ENCODE results near the gene GPR35. TPM values are rescaled to one million over a fixed set of nuclear protein-coding genes. Genes with fewer than 3 reads are reported as not detected.

Gene GPR35
- total and polyA plus RNA-seq, 2 of the 13 experiments (the other 11 are each of a cell fraction or from before 2014, with no cell fraction given), result 27.1 to 44.2 TPM

DNA sequence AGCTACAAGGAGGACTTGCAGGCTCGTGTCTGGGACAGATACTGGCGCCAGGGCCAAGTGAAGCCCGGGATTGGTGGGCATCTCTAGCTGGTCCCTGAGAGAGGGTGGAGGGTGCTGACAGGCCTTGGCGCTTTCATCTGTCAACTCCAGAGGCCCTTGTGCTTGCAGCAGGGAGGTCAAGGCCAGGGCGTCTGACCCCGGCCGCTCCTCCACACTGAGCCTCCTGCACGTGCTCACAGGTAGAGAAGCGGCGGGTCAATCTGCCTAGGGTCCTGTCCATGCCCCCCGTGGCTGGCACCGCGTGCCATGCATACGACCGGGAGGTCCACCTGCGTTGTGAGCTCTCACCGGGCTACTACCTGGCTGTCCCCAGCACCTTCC, 29.2 kb upstream of the GPR35 start:
- POLR2A ChIA-PET, result interaction anchor here (0.7 to 2.7 kb wide), 5 partner anchors 9 to 30 kb away, joined by 4 to 22 read pairs (median 9); partner anchors contain the start of gene CAPN10
- peak overlapping the region; percentile 94 for H3K27ac ChIP-seq (ENCODE audit: extremely low read length, insufficient read depth, low read length)
- H3K79me2 ChIP-seq (ENCODE audit: insufficient read depth, low read length), result peaks cover 9% of the 10 kb centered on the region
- no peak; the same call in 2 of the 3 replicates for ATAC-seq
- CTCF ChIA-PET (ENCODE audit: low intra/inter-chr PET ratio, low total read pairs), result no interaction called here
- FAIRE-seq, result no peak
- 0 out of 2 replicates have a peak overlapping the region, but pooled peaks have one; percentile 46 for H3K9ac ChIP-seq (ENCODE audit: insufficient read depth, low read depth, low read length)
- no peaks in the 10 kb centered on the region for H3K9me3 ChIP-seq (ENCODE audit: low read length)
- H3K4me1 ChIP-seq (ENCODE audit: insufficient read depth, low read length), result peaks cover 35% of the 10 kb centered on the region
- H3K27me3 ChIP-seq (ENCODE audit: control insufficient read depth in 1 of 2, insufficient read depth in 2 of 2, low read length in 2 of 2), result no peaks in the 10 kb centered on the region
- BruUV-seq (replicated peaks), result no TSS peak
- H3K4me3 ChIP-seq (replicated peaks in 1 of 3; ENCODE audit: insufficient read depth in 1 of 3, low read depth in 2 of 3, low read length in 3 of 3), result no peak overlapping the region
- 82% methylated on average over 10 of the region's 17 CpGs for WGBS (ENCODE audit: low lambda C conversion rate)
- in situ Hi-C loops (cut with HindIII; ENCODE audit: extremely low pct_ligation_motif_present, low pct_unique_long_range_greater_than_20kb) (no loop called here), intact Hi-C loops (cut with micrococcal nuclease; ENCODE audit: unreplicated experiment) (no loop called here)
- H3K36me3 ChIP-seq (replicated peaks in 1 of 2; ENCODE audit: control insufficient read depth in 1 of 2, insufficient read depth in 2 of 2, low read length in 2 of 2), result peaks cover 14 to 24% of the 10 kb centered on the region in 2 experiments
- no peak for DNase-seq (ENCODE audit: low spot score)
- H4K20me1 ChIP-seq (ENCODE audit: insufficient read depth, low read length), result no peaks in the 10 kb centered on the region
- peak overlapping the region; percentile 62; the same call in 1 of the 2 replicates for H3K4me2 ChIP-seq (ENCODE audit: low read depth, low read length)
- no peak overlapping the region for H2AFZ ChIP-seq (ENCODE audit: low read length)
- no peak for TF ChIP-seq IKZF1 (IDR thresholded peaks at IDR 0.05)
- TF ChIP-seq ZNF839 (CRISPR knock-in tag; IDR thresholded peaks at IDR 0.05; ENCODE audit: borderline replicate concordance), result no peak
- TF ChIP-seq KDM5A (IDR thresholded peaks at IDR 0.05; ENCODE audit: borderline replicate concordance, low read length), result no peak
- no peak for TF ChIP-seq RNF2 (conservative IDR thresholded peaks at IDR 0.05; ENCODE audit: low read depth)
- no peak for TF ChIP-seq ZMYM3 (CRISPR knock-in tag; IDR thresholded peaks at IDR 0.05)
- TF ChIP-seq KLF9 (CRISPR knock-in tag; IDR thresholded peaks at IDR 0.05; ENCODE audit: low read depth), result no peak
- TF ChIP-seq PRPF4 (IDR thresholded peaks at IDR 0.05; ENCODE audit: low read depth, low read length, poor library complexity, severe bottlenecking), result no peak
- peak; percentile 43; the same call in 1 of the 2 replicates for TF ChIP-seq MTA1 (CRISPR knock-in tag; IDR thresholded peaks at IDR 0.05; ENCODE audit: borderline replicate concordance)
- TF ChIP-seq IKZF4 (CRISPR knock-in tag; IDR thresholded peaks at IDR 0.05; ENCODE audit: borderline replicate concordance, low read depth, not compliant biosample characterization), result no peak
- no peak for TF ChIP-seq ZMYM4 (CRISPR knock-in tag; IDR thresholded peaks at IDR 0.05)
- TF ChIP-seq ZNF569 (CRISPR knock-in tag; IDR thresholded peaks at IDR 0.05; ENCODE audit: borderline replicate concordance), result no peak
- no peak for TF ChIP-seq ZNF414 (CRISPR knock-in tag; IDR thresholded peaks at IDR 0.05)
- TF ChIP-seq ZNF276 (CRISPR knock-in tag; IDR thresholded peaks at IDR 0.05; ENCODE audit: low read depth), result no peak
- TF ChIP-seq HOXA3 (CRISPR knock-in tag; IDR thresholded peaks at IDR 0.05), result 0 out of 2 replicates have a peak, but pooled peaks have one; percentile 9
- no peak for TF ChIP-seq AGO2 (optimal IDR thresholded peaks at IDR 0.05; ENCODE audit: low read depth, low read length)
- peak; percentile 5 for TF ChIP-seq HNRNPLL (IDR thresholded peaks at IDR 0.05; ENCODE audit: low read depth, low read length, poor library complexity, severe bottlenecking)
- TF ChIP-seq SIX1 (CRISPR knock-in tag; IDR thresholded peaks at IDR 0.05; ENCODE audit: borderline replicate concordance), result no peak
- TF ChIP-seq ZNF432 (CRISPR knock-in tag; IDR thresholded peaks at IDR 0.05; ENCODE audit: borderline replicate concordance), result no peak
- TF ChIP-seq ETV6 (CRISPR knock-in tag; conservative IDR thresholded peaks at IDR 0.05), result no peak
- no peak for TF ChIP-seq ZBTB7B (CRISPR knock-in tag; IDR thresholded peaks at IDR 0.05)
- no peak for TF ChIP-seq ZBTB3 (CRISPR knock-in tag; IDR thresholded peaks at IDR 0.05; ENCODE audit: borderline replicate concordance, low read depth)
- no peak for TF ChIP-seq HNF4A (CRISPR knock-in tag; IDR thresholded peaks at IDR 0.05)
- TF ChIP-seq KDM2A (CRISPR knock-in tag; IDR thresholded peaks at IDR 0.05; ENCODE audit: borderline replicate concordance, low read depth), result no peak
- TF ChIP-seq ZBTB38 (CRISPR knock-in tag; IDR thresholded peaks at IDR 0.05), result no peak
- no peak for TF ChIP-seq TGIF2 (CRISPR knock-in tag; IDR thresholded peaks at IDR 0.05)
